IPS-20b (cell line): ENCODE measurements around the gene SLAMF7.
"Not testable (repeated sequence)": the region's sequence is repeated elsewhere in the genome, so short reads cannot be mapped to it uniquely, and the experiment has no call there.

Source experiments
- H3K27ac ChIP-seq: one replicate; pipeline ENCODE4 v1.5.1; 2013; ENCODE audit warnings: low read length
- H3K27me3 ChIP-seq: 2 replicates; pipeline ENCODE4 v1.6.1; 2013; ENCODE audit warnings: mild to moderate bottlenecking, low read length, inconsistent platforms; ENCODE audit not compliant: insufficient read depth
- H3K36me3 ChIP-seq: 2 replicates; pipeline ENCODE4 v1.6.1; 2013; ENCODE audit warnings: low read depth, mild to moderate bottlenecking, inconsistent platforms, low read length, moderate library complexity; ENCODE audit not compliant: insufficient read depth
- H3K4me1 ChIP-seq: 2 replicates; pipeline ENCODE4 v1.6.1; 2013; ENCODE audit warnings: mild to moderate bottlenecking, control low read depth, inconsistent platforms, low read length, moderate library complexity; ENCODE audit not compliant: insufficient read depth
- H3K4me3 ChIP-seq: 2 replicates; pipeline ENCODE4 v1.5.1; 2013; ENCODE audit warnings: mild to moderate bottlenecking, low read length, inconsistent platforms
- H3K9ac ChIP-seq: 2 replicates; pipeline ENCODE4 v1.6.1; 2013; ENCODE audit warnings: low read depth, mild to moderate bottlenecking, inconsistent platforms, low read length, moderate library complexity
- H3K9me3 ChIP-seq: 2 replicates; pipeline ENCODE4 v1.6.1; 2013; ENCODE audit warnings: mild to moderate bottlenecking, low read depth, low read length, inconsistent platforms; ENCODE audit not compliant: insufficient read depth

SLAMF7 gene

GRCh38 chr1:160710517-160711252 lies 28.4 kb upstream of the SLAMF7 start:
- no peaks in the 10 kb centered on the region for H3K36me3 ChIP-seq
- no peaks in the 10 kb centered on the region for H3K4me1 ChIP-seq
- no peaks in the 10 kb centered on the region for H3K27me3 ChIP-seq
- H3K27ac ChIP-seq = no peak overlapping the region
- H3K4me3 ChIP-seq = no peak overlapping the region
- no peak overlapping the region for H3K9ac ChIP-seq
- H3K9me3 ChIP-seq = no peaks in the 10 kb centered on the region

GRCh38 chr1:160711276-160711601 lies 27.8 kb upstream of the SLAMF7 start:
- H3K9ac ChIP-seq = no peak overlapping the region
- H3K4me3 ChIP-seq = no peak overlapping the region
- H3K27me3 ChIP-seq = no peaks in the 10 kb centered on the region
- no peaks in the 10 kb centered on the region for H3K36me3 ChIP-seq
- no peaks in the 10 kb centered on the region for H3K4me1 ChIP-seq
- no peak overlapping the region for H3K27ac ChIP-seq
- H3K9me3 ChIP-seq = no peaks in the 10 kb centered on the region

- Histone ChIP-seq H3K27me3 (no peaks in the 10 kb centered on the region), H3K4me3 (no peak within 1 kb of the TSS), H3K27ac (no peak within 1 kb of the TSS), H3K9me3 (no peaks in the 10 kb centered on the region), H3K4me1 (no peaks in the 10 kb centered on the region), H3K36me3 (no peaks in the 10 kb centered on the region), H3K9ac (no peak within 1 kb of the TSS)
These were observed 27.3 kb upstream of the SLAMF7 start, which contains the start of gene CD48 for GRCh38 chr1:160711602-160712311. Gene CD48, minus strand, starts transcription at chr1:160711822. Its CDS starts 59 bp downstream, at chr1:160711763.

GRCh38 chr1:160712525-160713080 lies 26.4 kb upstream of the SLAMF7 start:
- not testable (repeated sequence) for H3K9me3 ChIP-seq, H3K36me3 ChIP-seq, H3K27me3 ChIP-seq, H3K27ac ChIP-seq, H3K4me1 ChIP-seq, H3K4me3 ChIP-seq, H3K9ac ChIP-seq

GRCh38 chr1:160713161-160713560 lies 25.9 kb upstream of the SLAMF7 start:
- Histone ChIP-seq H3K36me3 (no peaks in the 10 kb centered on the region), H3K4me1 (no peaks in the 10 kb centered on the region), H3K4me3 (no peak overlapping the region), H3K27ac (no peak overlapping the region), H3K27me3 (no peaks in the 10 kb centered on the region), H3K9ac (no peak overlapping the region), H3K9me3 (no peaks in the 10 kb centered on the region)

- H3K27me3 ChIP-seq, H3K27ac ChIP-seq, H3K9ac ChIP-seq, H3K36me3 ChIP-seq, H3K4me3 ChIP-seq, H3K9me3 ChIP-seq, H3K4me1 ChIP-seq: not testable (repeated sequence)
These were observed 24.9 kb upstream of the SLAMF7 start for GRCh38 chr1:160714034-160714648.

GRCh38 chr1:160716013-160716412 lies 23.0 kb upstream of the SLAMF7 start:
- H3K27me3 ChIP-seq = no peaks in the 10 kb centered on the region
- H3K36me3 ChIP-seq = no peaks in the 10 kb centered on the region
- H3K9ac ChIP-seq = no peak overlapping the region
- H3K4me3 ChIP-seq = no peak overlapping the region
- H3K9me3 ChIP-seq = no peaks in the 10 kb centered on the region; the same call in 1 of the 2 replicates
- H3K4me1 ChIP-seq = no peaks in the 10 kb centered on the region
- H3K27ac ChIP-seq = no peak overlapping the region

GRCh38 chr1:160717306-160717705 lies 21.7 kb upstream of the SLAMF7 start:
- H3K9me3 ChIP-seq = peaks cover 6% of the 10 kb centered on the region; the same call in 1 of the 2 replicates
- no peak overlapping the region for H3K27ac ChIP-seq
- no peaks in the 10 kb centered on the region for H3K4me1 ChIP-seq
- H3K27me3 ChIP-seq = no peaks in the 10 kb centered on the region
- no peak overlapping the region for H3K9ac ChIP-seq
- H3K36me3 ChIP-seq = no peaks in the 10 kb centered on the region
- H3K4me3 ChIP-seq = no peak overlapping the region

- no peaks in the 10 kb centered on the region for H3K36me3 ChIP-seq
- no peak overlapping the region for H3K9ac ChIP-seq
- H3K27me3 ChIP-seq = no peaks in the 10 kb centered on the region
- H3K4me3 ChIP-seq = no peak overlapping the region
- no peak overlapping the region for H3K27ac ChIP-seq
- peaks cover 6% of the 10 kb centered on the region; the same call in 1 of the 2 replicates for H3K9me3 ChIP-seq
- H3K4me1 ChIP-seq = no peaks in the 10 kb centered on the region
These were observed 20.8 kb upstream of the SLAMF7 start for GRCh38 chr1:160718210-160718609.

- Histone ChIP-seq H3K27me3 (no peaks in the 10 kb centered on the region), H3K36me3 (no peaks in the 10 kb centered on the region), H3K9ac (no peak overlapping the region), H3K9me3 (peaks cover 6% of the 10 kb centered on the region; the same call in 1 of the 2 replicates), H3K27ac (no peak overlapping the region), H3K4me3 (no peak overlapping the region), H3K4me1 (no peaks in the 10 kb centered on the region)
These were observed 18.5 kb upstream of the SLAMF7 start for GRCh38 chr1:160720356-160721085.

GRCh38 chr1:160721473-160721872 lies 17.6 kb upstream of the SLAMF7 start:
- Histone ChIP-seq H3K27me3 (no peaks in the 10 kb centered on the region), H3K27ac (no peak overlapping the region), H3K4me1 (peaks cover 8% of the 10 kb centered on the region; the same call in 1 of the 2 replicates), H3K9ac (no peak overlapping the region), H3K4me3 (no peak overlapping the region), H3K9me3 (peaks cover 6% of the 10 kb centered on the region; the same call in 1 of the 2 replicates), H3K36me3 (no peaks in the 10 kb centered on the region)
